K562 (cell line): Measurements from ENCODE around the gene EXOC2. TPM values are rescaled to one million over a fixed set of nuclear protein-coding genes. Genes with fewer than 3 reads are reported as not detected.
A peak's percentile ranks its signal among the peaks of the same experiment; 100 is the strongest.

ENCODE experiments used
- ATAC-seq: fragments of 200-7000 bp; cut with Tn5 transposase; 3 replicates; pipeline ENCODE4 v1.9.1; 2020; ENCODE audit warnings: moderate library complexity
- BruUV-seq: library from RNA; stranded (reverse); fragments of 400-500 nt; replicated peaks from 2 replicates; lab custom pipeline; 2021; lab: Mats Ljungman, UMichigan
- CTCF ChIA-PET: fragments of 300-600 bp; formaldehyde crosslinking; extraction: SDS; loops from one replicate; lab custom pipeline; 2021; ENCODE audit warnings: low intra/inter-chr PET ratio; lab: Yijun Ruan, JAX
- POLR2A ChIA-PET: fragments of 300-600, 350-650 bp; sonication (Branson Sonifier 250); formaldehyde crosslinking; extraction: SDS; loops from one replicate; lab custom pipeline; 2021; ENCODE audit warnings: antibody characterized with exemption, inconsistent platforms; lab: Yijun Ruan, JAX
- DNase-seq, 4 experiments: peaks; one replicate each; pipeline versions ENCODE4 v3.0.0 to v3.0.0-alpha.2; 2011 to 2018; ENCODE audit warnings: low spot score in 3 of 4, mixed read lengths in 3 of 4; ENCODE audit errors: extremely low read depth in 1 of 4
- FAIRE-seq: peaks from 2 replicates; lab custom pipeline; 2011; peaks lifted over from hg19 to GRCh38; lab: Jason Lieb, UNC
- H2AFZ ChIP-seq: 2 replicates; pipeline ENCODE4 v1.6.0; 2011; ENCODE audit warnings: low read depth, low read length, control low read depth, inconsistent platforms
- H3K27ac ChIP-seq: fragments of 200-600 bp; 3 replicates; pipeline ENCODE4 v1.8.0; 2011; ENCODE audit warnings: low read depth, mild to moderate bottlenecking, control low read depth, inconsistent platforms, low read length, moderate library complexity, mixed read lengths; ENCODE audit errors: extremely low read depth
- H3K27me3 ChIP-seq, 2 experiments: fragments of 300-600 bp in 1 of 2; 2 replicates in 1 of 2; 3 replicates in 1 of 2; pipeline versions ENCODE4 v1.6.0 to v1.8.0; 2011; ENCODE audit warnings: inconsistent platforms in 2 of 2, low read length in 2 of 2, mild to moderate bottlenecking in 1 of 2, mixed read lengths in 1 of 2, moderate library complexity in 1 of 2; ENCODE audit not compliant: control insufficient read depth in 2 of 2, insufficient read depth in 2 of 2
- H3K36me3 ChIP-seq: fragments of 300-600 bp; 3 replicates; pipeline ENCODE4 v1.8.0; 2011; ENCODE audit warnings: mild to moderate bottlenecking, low read length, inconsistent platforms; ENCODE audit not compliant: control insufficient read depth, insufficient read depth
- H3K4me1 ChIP-seq, 2 experiments: fragments of 200-600 bp in 1 of 2; replicated peaks in 1 of 2; 2 replicates in 1 of 2; 3 replicates in 1 of 2; pipeline versions ENCODE4 v1.5.1 to v1.8.0; 2011; ENCODE audit warnings: inconsistent platforms in 2 of 2, low read length in 2 of 2, mild to moderate bottlenecking in 1 of 2, mixed read lengths in 1 of 2, moderate library complexity in 1 of 2; ENCODE audit not compliant: control insufficient read depth in 2 of 2, insufficient read depth in 2 of 2
- H3K4me2 ChIP-seq: 2 replicates; pipeline ENCODE4 v1.6.1; 2011; ENCODE audit warnings: low read length, control low read depth, inconsistent platforms, mixed read lengths; ENCODE audit not compliant: insufficient read depth
- H3K4me3 ChIP-seq: fragments of 200-600 bp; sonication (generic), shearing (Covaris generic); 2 replicates; pipeline ENCODE4 v1.5.1; 2016; ENCODE audit warnings: control low read depth, inconsistent platforms
- H3K79me2 ChIP-seq: fragments of 200-600 bp; 3 replicates; pipeline ENCODE4 v1.8.0; 2011; ENCODE audit warnings: low read length, inconsistent platforms; ENCODE audit not compliant: control insufficient read depth, insufficient read depth
- H3K9ac ChIP-seq, 2 experiments: 2 replicates each; pipeline versions ENCODE4 v1.6.0 to v1.6.1; 2011; ENCODE audit warnings: low read depth in 2 of 2, low read length in 2 of 2, control low read depth in 1 of 2, inconsistent platforms in 1 of 2, mild to moderate bottlenecking in 1 of 2, mixed read lengths in 1 of 2; ENCODE audit not compliant: insufficient read depth in 1 of 2
- H3K9me1 ChIP-seq: one replicate; pipeline ENCODE4 v1.6.0; 2011; ENCODE audit warnings: inconsistent platforms, mild to moderate bottlenecking, low read length, moderate library complexity; ENCODE audit not compliant: control insufficient read depth, insufficient read depth
- H3K9me3 ChIP-seq: replicated peaks from 2 replicates; pipeline ENCODE4 v1.5.1; 2011; ENCODE audit warnings: low read depth, low read length, inconsistent platforms; ENCODE audit not compliant: control insufficient read depth, insufficient read depth
- H4K20me1 ChIP-seq: replicated peaks from 2 replicates; pipeline ENCODE4 v1.6.1; 2011; ENCODE audit warnings: low read length, inconsistent platforms, mixed read lengths; ENCODE audit not compliant: control insufficient read depth, insufficient read depth
- BCOR ChIP-seq: fragments of 450-650 bp; IDR thresholded peaks from 2 replicates; pipeline ENCODE4 v1.6.1; 2016
- BRD9 ChIP-seq: fragments of 450-650 bp; IDR thresholded peaks from 2 replicates; pipeline ENCODE4 v1.6.1; 2018; ENCODE audit warnings: low read depth; ENCODE audit not compliant: partially characterized antibody
- CCNT2 ChIP-seq: IDR thresholded peaks from 2 replicates; pipeline ENCODE4 v1.6.1; 2011; ENCODE audit warnings: borderline replicate concordance, low read depth, mild to moderate bottlenecking, moderate library complexity, mixed read lengths, low read length; ENCODE audit not compliant: insufficient read length; ENCODE audit errors: extremely low read depth
- FOXM1 ChIP-seq, 2 experiments: fragments of 450-650 bp in 1 of 2; sonication (generic) in 1 of 2; formaldehyde crosslinking in 1 of 2; IDR thresholded peaks; 2 replicates each; pipeline versions ENCODE4 v1.6.1 to v1.9.0; 2017 to 2022; ENCODE audit warnings: low read depth in 2 of 2, mild to moderate bottlenecking in 2 of 2, missing genetic modification reagents in 1 of 2, moderate library complexity in 1 of 2
- GTF2B ChIP-seq: IDR thresholded peaks from 2 replicates; pipeline ENCODE4 v1.6.1; 2011; ENCODE audit not compliant: insufficient read length; ENCODE audit errors: extremely low read depth
- HDAC8 ChIP-seq: fragments of 450-650 bp; IDR thresholded peaks from 2 replicates; pipeline ENCODE4 v1.6.1; 2016; ENCODE audit warnings: mild to moderate bottlenecking, missing genetic modification characterization, moderate library complexity, missing compliant biosample characterization
- MTA1 ChIP-seq: fragments of 450-650 bp; IDR thresholded peaks from 2 replicates; pipeline ENCODE4 v1.6.1; 2017; ENCODE audit warnings: borderline replicate concordance
- NELFE ChIP-seq: IDR thresholded peaks from 2 replicates; pipeline ENCODE4 v1.6.1; 2011; ENCODE audit warnings: mild to moderate bottlenecking; ENCODE audit not compliant: insufficient read depth, insufficient read length
- NEUROD1 ChIP-seq: fragments of 150-350 bp; IDR thresholded peaks from 2 replicates; pipeline ENCODE4 v1.6.1; 2014; ENCODE audit warnings: borderline replicate concordance, low read length, low read depth; ENCODE audit not compliant: partially characterized antibody
- POLR2A ChIP-seq: fragments of 450-650 bp; conservative IDR thresholded peaks from 2 replicates; pipeline ENCODE4 v1.6.1; 2016
- SIN3B ChIP-seq: fragments of 450-650 bp; IDR thresholded peaks from 2 replicates; pipeline ENCODE4 v1.6.1; 2017; ENCODE audit warnings: low read depth, mild to moderate bottlenecking, moderate library complexity
- SMC3 ChIP-seq: conservative IDR thresholded peaks from 2 replicates; pipeline ENCODE4 v1.6.1; 2011; ENCODE audit warnings: low read depth, low read length, improper control_type of control experiment; ENCODE audit not compliant: insufficient read depth
- SRSF7 ChIP-seq: fragments of 200-400 bp; formaldehyde crosslinking; optimal IDR thresholded peaks from 2 replicates; pipeline ENCODE3; 2017; ENCODE audit warnings: mild to moderate bottlenecking, low read depth, low read length
- ZNF384 ChIP-seq: IDR thresholded peaks from 2 replicates; pipeline ENCODE4 v1.6.1; 2012; ENCODE audit warnings: low read depth, low read length, improper control_type of control experiment
- WGBS: fragments of 100-300 bp; shearing (Covaris generic); methylation state at CpG from one replicate; pipeline ENCODE4 v1.1.6; 2016; ENCODE audit warnings: low coverage, mixed read lengths; ENCODE audit not compliant: insufficient coverage; ENCODE audit errors: missing lambda C conversion rate; 5-methylcytosine and 5-hydroxymethylcytosine counted together
- in situ Hi-C: fragments of 300-500 bp; cut with MboI; formaldehyde crosslinking; loops from 4 replicates; pipeline ENCODE4 v1.15.0; 2018; ENCODE audit warnings: inconsistent platforms, mixed read lengths
- intact Hi-C: fragments of 100-400 bp; cut with micrococcal nuclease; formaldehyde crosslinking; loops from 2 replicates; pipeline ENCODE4 v1.14.2; 2022
- polyA plus RNA-seq, 8 experiments: library from polyadenylated mRNA; depleted of rRNA in 4 of 8; stranded (reverse) in 5 of 8; unstranded in 3 of 8; fragments of >200 nt; fragmentation: Nextera tagmentation in 2 of 8; fragmentation: Illumina TruSeq in 1 of 8; extraction: Ambion mirVana in 2 of 8; extraction: Trizol in 1 of 8; gene quantifications; 2 replicates each; pipeline versions ENCODE4 v1.2.1 to v1.2.3, GENCODE V29; 2011 to 2014; ENCODE audit warnings: inconsistent platforms in 1 of 8, missing spikeins in 1 of 8
- total RNA-seq, 7 experiments: library from RNA; depleted of rRNA in 6 of 7; stranded (reverse); fragments of >200 nt in 6 of 7; fragmentation: Illumina TruSeq in 2 of 7; extraction: Trizol in 2 of 7; gene quantifications; 2 replicates each; pipeline versions ENCODE4 v1.2.1 to v1.2.3, GENCODE V29; 2011 to 2021; ENCODE audit warnings: low replicate concordance in 1 of 7
- TF ChIP-seq, protein P1 (sequence below), 2 experiments: fragments of 200-800 bp in 1 of 2; sonication (Bioruptor generic) in 1 of 2; sonication (generic) in 1 of 2; formaldehyde crosslinking in 1 of 2; IDR thresholded peaks in 1 of 2; conservative IDR thresholded peaks in 1 of 2; 2 replicates each; pipeline versions ENCODE4 v1.5.0 to v1.6.1; 2016 to 2020; ENCODE audit warnings: missing compliant biosample characterization in 1 of 2, missing genetic modification characterization in 1 of 2, missing genetic modification reagents in 1 of 2
- TF ChIP-seq, protein P2 (sequence below): fragments of 250-450 bp; sonication (Bioruptor Pico); IDR thresholded peaks from 2 replicates; pipeline ENCODE4 v1.8.0; 2021; ENCODE audit warnings: mild to moderate bottlenecking, moderate library complexity
- TF ChIP-seq, protein P3 (sequence below): fragments of 250-450 bp; sonication (Bioruptor Pico); IDR thresholded peaks from 2 replicates; pipeline ENCODE4 v1.9.0; 2021; ENCODE audit warnings: mild to moderate bottlenecking
- TF ChIP-seq, protein P4 (sequence below): sonication (generic); formaldehyde crosslinking; IDR thresholded peaks from 2 replicates; pipeline ENCODE4 v1.8.1; 2023; ENCODE audit warnings: mild to moderate bottlenecking, missing genetic modification reagents

Gene EXOC2
- total and polyA plus RNA-seq, 9 of the 15 experiments (the other 6 are each of a cell fraction or from before 2014, with no cell fraction given), result 12.2 to 30.2 (median 24.2) TPM

DNA sequence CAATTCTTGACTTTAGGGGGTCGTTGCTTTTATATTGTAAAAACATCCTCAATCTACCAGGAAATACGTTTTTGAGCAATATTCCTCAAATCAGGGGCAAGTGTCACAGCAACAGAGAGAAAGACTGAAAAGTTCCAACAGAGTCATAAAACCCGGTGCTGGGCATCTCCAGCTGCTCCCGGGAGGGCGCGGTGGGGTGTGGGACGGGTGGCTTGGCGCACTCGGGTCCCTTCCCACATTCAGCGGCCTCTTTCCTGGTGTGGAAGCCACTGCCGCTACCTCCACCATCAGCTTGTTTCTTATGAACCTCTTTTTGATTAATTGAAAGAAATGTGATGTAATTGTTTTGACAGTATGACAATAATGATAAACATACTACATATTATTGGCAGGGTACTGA, 203.2 kb downstream of the EXOC2 start:
- Histone ChIP-seq H3K27me3 (no peaks in the 10 kb centered on the region), H3K27ac (peak overlapping the region; percentile 40; the same call in 1 of the 3 replicates), H3K4me3 (no peak overlapping the region), H2AFZ (peak overlapping the region; percentile 57; the same call in 1 of the 2 replicates), H4K20me1 (no peaks in the 10 kb centered on the region), H3K4me2 (peak overlapping the region; percentile 33; the same call in 1 of the 2 replicates), H3K4me1 (peaks cover 0 to 7% of the 10 kb centered on the region in 2 experiments; a peak in 3 of 5 replicates), H3K9ac (no peak overlapping the region), H3K9me1 (no peaks in the 10 kb centered on the region), H3K36me3 (no peaks in the 10 kb centered on the region), H3K79me2 (no peaks in the 10 kb centered on the region), H3K9me3 (no peaks in the 10 kb centered on the region)
- ChIA-PET POLR2A (interaction anchor here (1.3 kb wide), 1 partner anchor 9 kb away, joined by 3 read pairs; no protein-coding TSS in a partner anchor), CTCF (no interaction called here)
- no TSS peak for BruUV-seq
- FAIRE-seq (no peak), ATAC-seq (no peak), DNase-seq (no peak)
- WGBS, result 82% methylated on average over 11 of the region's 11 CpGs
- TF ChIP-seq SMC3, result no peak
- TF ChIP-seq POLR2A, result no peak
- TF ChIP-seq FOXM1 (IDR thresholded peaks at IDR 0.05; ENCODE audit: low read depth), result no peak
- no peak for TF ChIP-seq FOXM1 (CRISPR knock-in tag; IDR thresholded peaks at IDR 0.05; ENCODE audit: low read depth)
- TF ChIP-seq, protein P1, sequence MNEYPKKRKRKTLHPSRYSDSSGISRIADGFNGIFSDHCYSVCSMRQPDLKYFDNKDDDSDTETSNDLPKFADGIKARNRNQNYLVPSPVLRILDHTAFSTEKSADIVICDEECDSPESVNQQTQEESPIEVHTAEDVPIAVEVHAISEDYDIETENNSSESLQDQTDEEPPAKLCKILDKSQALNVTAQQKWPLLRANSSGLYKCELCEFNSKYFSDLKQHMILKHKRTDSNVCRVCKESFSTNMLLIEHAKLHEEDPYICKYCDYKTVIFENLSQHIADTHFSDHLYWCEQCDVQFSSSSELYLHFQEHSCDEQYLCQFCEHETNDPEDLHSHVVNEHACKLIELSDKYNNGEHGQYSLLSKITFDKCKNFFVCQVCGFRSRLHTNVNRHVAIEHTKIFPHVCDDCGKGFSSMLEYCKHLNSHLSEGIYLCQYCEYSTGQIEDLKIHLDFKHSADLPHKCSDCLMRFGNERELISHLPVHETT (CRISPR knock-in tag; conservative IDR thresholded peaks at IDR 0.05 in 1 of 2, IDR thresholded peaks at IDR 0.05 in 1 of 2), result no peak
- TF ChIP-seq BCOR, result no peak
- TF ChIP-seq SRSF7, result no peak
- no peak for TF ChIP-seq HDAC8
- no peak for TF ChIP-seq ZNF384
- no peak for TF ChIP-seq GTF2B
- TF ChIP-seq SIN3B, result no peak
- TF ChIP-seq, protein P2, sequence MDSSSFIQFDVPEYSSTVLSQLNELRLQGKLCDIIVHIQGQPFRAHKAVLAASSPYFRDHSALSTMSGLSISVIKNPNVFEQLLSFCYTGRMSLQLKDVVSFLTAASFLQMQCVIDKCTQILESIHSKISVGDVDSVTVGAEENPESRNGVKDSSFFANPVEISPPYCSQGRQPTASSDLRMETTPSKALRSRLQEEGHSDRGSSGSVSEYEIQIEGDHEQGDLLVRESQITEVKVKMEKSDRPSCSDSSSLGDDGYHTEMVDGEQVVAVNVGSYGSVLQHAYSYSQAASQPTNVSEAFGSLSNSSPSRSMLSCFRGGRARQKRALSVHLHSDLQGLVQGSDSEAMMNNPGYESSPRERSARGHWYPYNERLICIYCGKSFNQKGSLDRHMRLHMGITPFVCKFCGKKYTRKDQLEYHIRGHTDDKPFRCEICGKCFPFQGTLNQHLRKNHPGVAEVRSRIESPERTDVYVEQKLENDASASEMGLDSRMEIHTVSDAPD (CRISPR knock-in tag), result no peak
- TF ChIP-seq, protein P3, sequence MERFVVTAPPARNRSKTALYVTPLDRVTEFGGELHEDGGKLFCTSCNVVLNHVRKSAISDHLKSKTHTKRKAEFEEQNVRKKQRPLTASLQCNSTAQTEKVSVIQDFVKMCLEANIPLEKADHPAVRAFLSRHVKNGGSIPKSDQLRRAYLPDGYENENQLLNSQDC, result no peak
- TF ChIP-seq CCNT2, result no peak
- TF ChIP-seq BRD9, result no peak
- TF ChIP-seq NELFE, result no peak
- TF ChIP-seq NEUROD1, result no peak
- TF ChIP-seq, protein P4, sequence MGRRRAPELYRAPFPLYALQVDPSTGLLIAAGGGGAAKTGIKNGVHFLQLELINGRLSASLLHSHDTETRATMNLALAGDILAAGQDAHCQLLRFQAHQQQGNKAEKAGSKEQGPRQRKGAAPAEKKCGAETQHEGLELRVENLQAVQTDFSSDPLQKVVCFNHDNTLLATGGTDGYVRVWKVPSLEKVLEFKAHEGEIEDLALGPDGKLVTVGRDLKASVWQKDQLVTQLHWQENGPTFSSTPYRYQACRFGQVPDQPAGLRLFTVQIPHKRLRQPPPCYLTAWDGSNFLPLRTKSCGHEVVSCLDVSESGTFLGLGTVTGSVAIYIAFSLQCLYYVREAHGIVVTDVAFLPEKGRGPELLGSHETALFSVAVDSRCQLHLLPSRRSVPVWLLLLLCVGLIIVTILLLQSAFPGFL (CRISPR knock-in tag), result no peak
- TF ChIP-seq MTA1, result no peak
- in situ Hi-C loops (no loop called here), intact Hi-C loops (no loop called here)
